ENCODE data around the gene CDH23.

- TF ChIP-seq GATA3 (IDR thresholded peaks at IDR 0.05; ENCODE audit: low read depth, low read length), result no peak
- TF ChIP-seq GATA2 (IDR thresholded peaks at IDR 0.05; ENCODE audit: low read depth, low read length), result no peak
These were observed 347.1 kb downstream of the CDH23 start for GRCh38 chr10:71743866-71744265.

All from SH-SY5Y (cell line).